ENCODE data around the gene TINCR.

GRCh38 chr19:5541456-5541855, 26.3 kb downstream of the TINCR start:
- TF ChIP-seq, protein P1, sequence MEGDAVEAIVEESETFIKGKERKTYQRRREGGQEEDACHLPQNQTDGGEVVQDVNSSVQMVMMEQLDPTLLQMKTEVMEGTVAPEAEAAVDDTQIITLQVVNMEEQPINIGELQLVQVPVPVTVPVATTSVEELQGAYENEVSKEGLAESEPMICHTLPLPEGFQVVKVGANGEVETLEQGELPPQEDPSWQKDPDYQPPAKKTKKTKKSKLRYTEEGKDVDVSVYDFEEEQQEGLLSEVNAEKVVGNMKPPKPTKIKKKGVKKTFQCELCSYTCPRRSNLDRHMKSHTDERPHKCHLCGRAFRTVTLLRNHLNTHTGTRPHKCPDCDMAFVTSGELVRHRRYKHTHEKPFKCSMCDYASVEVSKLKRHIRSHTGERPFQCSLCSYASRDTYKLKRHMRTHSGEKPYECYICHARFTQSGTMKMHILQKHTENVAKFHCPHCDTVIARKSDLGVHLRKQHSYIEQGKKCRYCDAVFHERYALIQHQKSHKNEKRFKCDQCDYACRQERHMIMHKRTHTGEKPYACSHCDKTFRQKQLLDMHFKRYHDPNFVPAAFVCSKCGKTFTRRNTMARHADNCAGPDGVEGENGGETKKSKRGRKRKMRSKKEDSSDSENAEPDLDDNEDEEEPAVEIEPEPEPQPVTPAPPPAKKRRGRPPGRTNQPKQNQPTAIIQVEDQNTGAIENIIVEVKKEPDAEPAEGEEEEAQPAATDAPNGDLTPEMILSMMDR (IDR thresholded peaks at IDR 0.05; ENCODE audit: low read length) = no peak
- no peak for TF ChIP-seq EZH2 (IDR thresholded peaks at IDR 0.05; ENCODE audit: borderline replicate concordance, low read length)

Measured in OCI-LY1 (cell line).